CD1c-positive myeloid dendritic cell (primary cell): ENCODE results near the gene ANO7.
A peak's percentile ranks its signal among the peaks of the same experiment; 100 is the strongest.

Experiments used
- DNase-seq: peaks from one replicate; pipeline ENCODE4 v3.0.0-alpha.2; 2016; ENCODE audit errors: extremely low spot score

The ANO7 gene

GRCh38 chr2:241188361-241189092, at the start of gene ANO7:
Gene ANO7, plus strand, starts transcription at chr2:241188677. Its CDS starts 1,387 bp downstream, at chr2:241190064.
- DNase-seq, result no peak

- no peak for DNase-seq
These were observed 48.7 kb upstream of the ANO7 start for GRCh38 chr2:241139531-241140444.

- no peak for DNase-seq
These were observed 48.0 kb upstream of the ANO7 start for GRCh38 chr2:241140445-241140840.

- DNase-seq, result no peak
These were observed 47.2 kb upstream of the ANO7 start for GRCh38 chr2:241141214-241141770.

GRCh38 chr2:241142063-241142462, 46.4 kb upstream of the ANO7 start:
- DNase-seq, result no peak

- no peak for DNase-seq
These were observed 45.9 kb upstream of the ANO7 start for GRCh38 chr2:241142593-241142992.

GRCh38 chr2:241146286-241146685, 42.2 kb upstream of the ANO7 start:
- no peak for DNase-seq

GRCh38 chr2:241147336-241147735, 41.1 kb upstream of the ANO7 start:
- no peak for DNase-seq

GRCh38 chr2:241148239-241148638, 40.2 kb upstream of the ANO7 start:
- no peak for DNase-seq

GRCh38 chr2:241148891-241149674, 39.4 kb upstream of the ANO7 start, which contains the start of gene PASK:
Gene PASK, minus strand, starts transcription at chr2:241149472. Its CDS starts 6,440 bp downstream, at chr2:241143032.
- DNase-seq, result peak; percentile 97

GRCh38 chr2:241149675-241149924, 38.9 kb upstream of the ANO7 start:
- DNase-seq, result no peak

- DNase-seq, result peak; percentile 98
These were observed 38.4 kb upstream of the ANO7 start, which contains the start of gene PPP1R7 for GRCh38 chr2:241149925-241150659. Gene PPP1R7, plus strand, starts transcription at chr2:241150467. Its CDS starts 29 bp downstream, at chr2:241150496.

- no peak for DNase-seq
These were observed 37.6 kb upstream of the ANO7 start for GRCh38 chr2:241150660-241151530.

- no peak for DNase-seq
These were observed 36.4 kb upstream of the ANO7 start for GRCh38 chr2:241151934-241152660.

- no peak for DNase-seq
These were observed 34.9 kb upstream of the ANO7 start for GRCh38 chr2:241153616-241154015.

GRCh38 chr2:241154915-241155314, 33.6 kb upstream of the ANO7 start:
- DNase-seq, result peak; percentile 29

- no peak for DNase-seq
These were observed 32.5 kb upstream of the ANO7 start for GRCh38 chr2:241155936-241156335.

GRCh38 chr2:241156971-241157441, 31.5 kb upstream of the ANO7 start:
- peak; percentile 82 for DNase-seq

GRCh38 chr2:241157841-241158545, 30.5 kb upstream of the ANO7 start:
- no peak for DNase-seq
